OCI-LY1 (cell line): ENCODE data around the gene TKTL2.

Experiments used
- CTCF ChIP-seq: fragments of 200-600 bp; sonication (generic), shearing (Covaris generic); IDR thresholded peaks from 2 replicates; pipeline ENCODE4 v1.5.1; 2017; ENCODE audit warnings: mild to moderate bottlenecking, antibody characterized with exemption, low read length, moderate library complexity, mixed read lengths
- EZH2 ChIP-seq: fragments of 200-600 bp; sonication (generic), shearing (Covaris generic); IDR thresholded peaks from 2 replicates; pipeline ENCODE4 v1.8.0; 2017; ENCODE audit warnings: borderline replicate concordance, mixed run types, mild to moderate bottlenecking, antibody characterized with exemption, low read length, moderate library complexity, mixed read lengths

GRCh38 chr4:163484906-163485305 lies 11.4 kb upstream of the TKTL2 start:
- peak; percentile 93; the same call in 1 of the 2 replicates for TF ChIP-seq CTCF
- no peak for TF ChIP-seq EZH2
